Measurements from ENCODE around the gene PPP1R3C.

Gene PPP1R3C
- long read RNA-seq, donor 1, transcript PPP1R3C-201 (2 exons, 2,524 nt) = major isoform, 16 of 16 reads
- long read RNA-seq, donor 1, partial matches to known transcripts = 0 of 16 reads
- long read RNA-seq, donor 1, other reads (novel, unspliced or antisense) = 0 of 16 reads
- long read RNA-seq, donor 2, partial matches to known transcripts = 0 of 3 reads
- long read RNA-seq, donor 2, other reads (novel, unspliced or antisense) = 0 of 3 reads
- long read RNA-seq, donor 3, partial matches to known transcripts = 0 of 3 reads
- long read RNA-seq, donor 3, other reads (novel, unspliced or antisense) = 0 of 3 reads
- long read RNA-seq, donor 4, transcript PPP1R3C-201 (2 exons, 2,524 nt) = major isoform, 12 of 12 reads
- long read RNA-seq, donor 4, partial matches to known transcripts = 0 of 12 reads
- long read RNA-seq, donor 4, other reads (novel, unspliced or antisense) = 0 of 12 reads
- long read RNA-seq, donor 5, transcript PPP1R3C-201 (2 exons, 2,524 nt) = major isoform, 7 of 7 reads
- long read RNA-seq, donor 5, partial matches to known transcripts = 0 of 7 reads
- long read RNA-seq, donor 5, other reads (novel, unspliced or antisense) = 0 of 7 reads
- long read RNA-seq, donor 6, transcript PPP1R3C-201 (2 exons, 2,524 nt) = major isoform, 8 of 8 reads
- long read RNA-seq, donor 6, partial matches to known transcripts = 0 of 8 reads
- long read RNA-seq, donor 6, other reads (novel, unspliced or antisense) = 0 of 8 reads
- long read RNA-seq, donor 7, transcript PPP1R3C-201 (2 exons, 2,524 nt) = major isoform, 15 of 15 reads
- long read RNA-seq, donor 7, partial matches to known transcripts = 0 of 15 reads
- long read RNA-seq, donor 7, other reads (novel, unspliced or antisense) = 0 of 15 reads
- long read RNA-seq, donor 8, transcript PPP1R3C-201 (2 exons, 2,524 nt) = major isoform, 10 of 10 reads
- long read RNA-seq, donor 8, partial matches to known transcripts = 0 of 10 reads
- long read RNA-seq, donor 8, other reads (novel, unspliced or antisense) = 0 of 10 reads

- DNase-seq = peak; percentile 93
Measured at GRCh38 chr10:91632671-91633550, at the start of gene PPP1R3C. PPP1R3C (minus strand) TSS chr10:91633071; CDS start chr10:91632969, 102 bp downstream.

- DNase-seq = no peak
Measured at GRCh38 chr10:91681361-91682276, 48.7 kb upstream of the PPP1R3C start.

GRCh38 chr10:91680487-91680886, 47.6 kb upstream of the PPP1R3C start:
- no peak for DNase-seq

GRCh38 chr10:91679296-91679695, 46.4 kb upstream of the PPP1R3C start:
- no peak for DNase-seq

- DNase-seq = no peak
Measured at GRCh38 chr10:91677911-91678310, 45.0 kb upstream of the PPP1R3C start.

GRCh38 chr10:91672021-91672608, 39.2 kb upstream of the PPP1R3C start:
- DNase-seq = no peak

- DNase-seq = no peak
Measured at GRCh38 chr10:91668913-91669312, 36.0 kb upstream of the PPP1R3C start.

- DNase-seq = no peak
Measured at GRCh38 chr10:91665842-91666241, 33.0 kb upstream of the PPP1R3C start.

GRCh38 chr10:91664426-91664825, 31.6 kb upstream of the PPP1R3C start:
- no peak for DNase-seq

- no peak for DNase-seq
Measured at GRCh38 chr10:91662993-91663392, 30.1 kb upstream of the PPP1R3C start.

GRCh38 chr10:91653219-91653870, 20.5 kb upstream of the PPP1R3C start:
- no peak for DNase-seq

GRCh38 chr10:91652364-91652763, 19.5 kb upstream of the PPP1R3C start:
- DNase-seq = no peak

GRCh38 chr10:91643700-91644099, 10.8 kb upstream of the PPP1R3C start:
- no peak for DNase-seq

GRCh38 chr10:91642831-91643692, 10.2 kb upstream of the PPP1R3C start:
- DNase-seq = no peak

- no peak for DNase-seq
Measured at GRCh38 chr10:91636892-91637291, 4.0 kb upstream of the PPP1R3C start.

GRCh38 chr10:91635401-91636400, 2.8 kb upstream of the PPP1R3C start:
- DNase-seq = peak; percentile 37

GRCh38 chr10:91634898-91635297, 2.0 kb upstream of the PPP1R3C start:
- DNase-seq = no peak

GRCh38 chr10:91634246-91634645, 1.4 kb upstream of the PPP1R3C start:
- DNase-seq = no peak

All from right kidney (tissue), 9 donors.